Raji (cell line): ENCODE results near the gene INPP5A.

Experiments used
- POLR2A ChIP-seq: IDR thresholded peaks from 2 replicates; pipeline ENCODE4 v1.6.1; 2011; ENCODE audit warnings: low read depth, low read length, control low read depth; ENCODE audit not compliant: insufficient read depth

Gene INPP5A

GRCh38 chr10:132742167-132742836, 204.7 kb downstream of the INPP5A start:
- TF ChIP-seq POLR2A = no peak

- no peak for TF ChIP-seq POLR2A
Observed at GRCh38 chr10:132742837-132743194, 205.2 kb downstream of the INPP5A start.

- TF ChIP-seq POLR2A = no peak
Observed at GRCh38 chr10:132743925-132744490, 206.4 kb downstream of the INPP5A start.

DNA sequence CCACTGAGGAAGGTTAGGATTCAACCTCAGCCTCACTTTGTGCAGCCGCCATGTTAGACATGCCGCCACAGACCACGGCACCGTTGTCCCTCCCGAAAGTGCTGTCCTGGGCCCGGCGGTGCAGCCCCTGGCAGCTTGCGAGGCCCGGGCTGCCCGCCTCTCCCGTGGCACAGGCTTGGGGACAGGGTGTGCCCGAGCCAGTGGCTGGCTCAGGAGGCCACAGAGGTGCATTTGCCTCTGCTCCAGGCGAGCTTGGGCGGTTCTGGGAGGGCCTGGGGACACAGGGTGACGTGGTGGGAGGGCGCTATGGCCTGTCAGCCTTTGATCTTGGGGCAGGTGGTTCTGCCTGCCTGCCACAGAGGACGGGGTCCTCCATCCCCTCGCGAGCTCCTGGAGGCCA, 207.3 kb downstream of the INPP5A start:
- TF ChIP-seq POLR2A = no peak

GRCh38 chr10:132745511-132745910, 207.9 kb downstream of the INPP5A start:
- no peak for TF ChIP-seq POLR2A

DNA sequence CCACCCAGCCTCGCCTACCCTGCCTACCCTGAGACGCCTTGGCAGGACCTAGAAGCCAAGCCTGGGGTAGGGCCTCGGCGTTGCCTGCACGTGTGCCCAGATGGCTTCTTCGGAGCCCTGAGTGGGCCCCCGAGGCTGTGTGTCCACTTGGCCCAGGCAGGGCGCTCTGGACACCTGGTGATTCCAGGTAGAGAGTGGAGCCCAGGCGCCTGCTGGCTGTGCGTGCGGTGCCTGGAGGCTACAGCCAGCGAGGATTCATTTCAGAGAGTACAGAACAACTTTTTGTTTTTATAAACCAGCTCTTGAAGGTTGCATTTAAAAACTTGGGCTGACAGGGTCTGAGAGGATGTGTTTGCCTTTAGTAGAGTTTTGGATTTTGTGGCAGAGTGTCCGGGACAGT, 208.4 kb downstream of the INPP5A start:
- TF ChIP-seq POLR2A = no peak

DNA sequence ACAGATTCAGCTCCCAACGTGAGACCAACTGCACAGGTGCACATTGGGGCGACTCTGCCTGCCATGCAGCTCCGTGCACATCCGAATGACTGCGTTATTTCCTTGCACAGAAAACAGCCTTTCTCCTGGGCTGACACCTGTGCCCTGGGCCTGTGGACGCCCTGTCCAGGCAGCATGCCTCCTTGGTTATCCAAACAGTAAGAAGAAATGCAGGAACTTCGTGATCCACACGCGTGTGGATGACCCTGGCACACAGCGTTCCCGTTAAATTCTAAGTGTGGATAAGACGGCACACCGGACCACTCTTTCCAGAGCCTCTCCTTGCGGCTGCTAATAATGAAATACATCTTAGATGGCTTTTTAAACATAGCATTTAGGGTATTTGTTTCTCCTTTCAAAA, 208.8 kb downstream of the INPP5A start:
- TF ChIP-seq POLR2A = no peak

- TF ChIP-seq POLR2A = no peak
Observed at GRCh38 chr10:132746801-132747625, 209.4 kb downstream of the INPP5A start.

DNA sequence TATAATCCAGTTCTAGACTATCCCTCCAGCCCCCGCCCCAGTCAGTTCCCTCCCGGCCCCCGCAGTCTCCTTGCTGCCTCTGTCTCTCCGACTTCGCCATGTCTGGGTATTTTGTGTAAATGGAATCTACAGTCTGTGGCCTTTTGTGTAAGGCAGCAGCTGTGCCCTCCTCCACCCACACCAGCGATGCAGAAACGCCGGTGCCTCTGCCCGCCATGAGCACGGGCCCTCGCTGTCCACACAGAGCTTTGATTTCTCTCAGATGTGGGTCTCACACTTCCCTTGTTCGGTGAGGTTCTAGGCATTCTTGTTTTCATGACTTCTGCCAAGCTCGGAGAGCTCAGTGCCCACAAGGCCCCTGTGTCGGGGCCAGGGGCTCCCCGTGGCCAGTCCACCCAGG, 210.5 kb downstream of the INPP5A start:
- TF ChIP-seq POLR2A = no peak

GRCh38 chr10:132748545-132749370, 211.2 kb downstream of the INPP5A start:
- no peak for TF ChIP-seq POLR2A

DNA sequence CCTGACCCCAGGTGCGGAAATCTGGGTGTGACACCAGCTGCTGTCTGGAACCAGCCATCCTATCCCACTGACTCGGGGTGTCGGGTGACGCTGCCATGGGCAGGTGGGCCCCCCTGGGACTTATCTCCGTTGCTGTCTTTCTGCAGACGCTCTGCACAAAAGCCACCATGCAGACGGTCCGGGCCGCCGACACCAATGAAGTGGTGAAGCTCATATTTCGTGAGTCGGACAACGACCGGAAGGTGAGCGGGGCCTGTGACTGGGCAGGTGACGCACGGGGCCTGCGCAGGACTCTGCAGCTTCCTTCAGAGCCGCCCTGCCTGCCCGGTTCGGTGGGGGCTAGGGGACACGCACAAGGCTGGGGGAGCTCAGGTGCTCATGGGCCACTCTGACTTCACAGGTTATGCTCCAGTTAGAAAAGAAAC, 211.8 kb downstream of the INPP5A start:
- TF ChIP-seq POLR2A = no peak

DNA sequence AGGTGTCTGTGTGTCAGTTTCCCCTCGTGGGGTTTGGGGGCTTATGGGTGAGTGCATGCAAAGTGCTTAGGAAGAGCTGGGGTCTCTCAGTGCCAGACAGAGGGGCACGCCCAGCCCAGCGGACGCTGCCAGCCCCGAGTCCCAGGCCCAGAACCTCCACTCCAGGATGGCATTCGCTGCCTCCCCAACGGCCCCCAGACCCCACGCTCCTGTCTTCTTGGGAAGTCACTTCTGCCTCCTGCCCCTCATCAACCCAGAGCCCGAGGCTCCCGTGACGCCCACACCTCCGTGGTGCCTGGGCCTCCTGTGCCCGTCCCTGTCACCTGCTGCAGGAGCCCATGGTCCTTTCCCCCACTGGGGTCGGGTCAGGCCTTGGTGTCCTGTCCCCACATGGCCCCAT, 213.3 kb downstream of the INPP5A start:
- no peak for TF ChIP-seq POLR2A

- no peak for TF ChIP-seq POLR2A
Observed at GRCh38 chr10:132752378-132752777, 214.8 kb downstream of the INPP5A start.

DNA sequence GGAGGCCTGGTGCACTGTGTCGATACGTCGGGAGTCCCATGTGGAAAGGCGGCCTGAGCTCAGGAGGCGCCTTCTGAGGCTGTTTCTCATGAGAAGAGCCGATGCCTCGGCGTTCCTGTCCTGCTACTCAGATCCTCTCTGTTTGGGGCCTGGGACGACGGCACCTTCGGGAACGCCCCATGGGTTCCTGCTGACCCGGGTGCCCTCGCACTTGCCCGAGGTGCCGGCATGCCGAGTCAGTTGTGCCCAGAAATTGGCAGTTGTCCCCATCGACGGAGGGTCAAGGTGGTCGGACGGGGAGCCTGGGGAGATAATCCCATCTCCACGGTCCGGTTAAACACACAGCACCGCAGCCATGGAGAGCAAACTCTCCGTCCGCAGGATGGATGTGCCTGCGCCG, 215.4 kb downstream of the INPP5A start:
- TF ChIP-seq POLR2A = no peak

GRCh38 chr10:132753596-132753995, 216.0 kb downstream of the INPP5A start:
- no peak for TF ChIP-seq POLR2A
